GM18873 (cell line): Measurements from ENCODE around the gene GYPB.
"Not testable (repeated sequence)": the region's sequence is repeated elsewhere in the genome, so short reads cannot be mapped to it uniquely, and the experiment has no call there.

Experiments used
- ATAC-seq: cut with Tn5 transposase; IDR thresholded peaks from one replicate; pipeline ENCODE4 v1.9.1; 2021; ENCODE audit warnings: mild to moderate bottlenecking, moderate library complexity, moderate number of reproducible peaks; ENCODE audit not compliant: unreplicated experiment, low FRiP score

GYPB gene

DNA sequence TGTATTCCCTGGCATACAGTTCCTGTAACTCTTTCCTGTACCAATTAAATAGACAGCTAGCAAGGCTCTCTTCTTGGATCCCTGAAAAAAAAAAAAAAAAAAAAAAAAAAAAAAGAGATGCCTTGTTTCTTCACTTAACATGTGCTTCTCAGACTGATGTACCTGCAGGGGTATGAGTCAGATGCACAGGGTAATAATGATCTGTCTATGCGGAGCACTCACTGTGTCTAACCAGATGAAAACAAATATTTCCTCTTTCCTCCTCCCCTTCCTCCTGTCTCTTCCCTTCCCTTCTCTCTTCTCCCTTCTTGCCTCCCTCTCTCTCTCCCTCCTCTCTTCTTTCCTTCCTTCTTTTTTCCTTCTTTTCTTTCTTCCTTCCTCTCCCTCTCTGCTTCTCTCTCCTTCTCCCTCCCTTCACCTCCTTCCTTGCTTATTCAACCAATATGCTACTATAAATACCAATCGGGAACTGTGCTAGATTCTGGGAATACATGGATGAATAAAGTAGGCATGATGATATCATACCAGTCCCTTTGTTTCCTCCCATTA lies 3.0 kb downstream of the GYPB start:
- not testable (repeated sequence) for ATAC-seq

DNA sequence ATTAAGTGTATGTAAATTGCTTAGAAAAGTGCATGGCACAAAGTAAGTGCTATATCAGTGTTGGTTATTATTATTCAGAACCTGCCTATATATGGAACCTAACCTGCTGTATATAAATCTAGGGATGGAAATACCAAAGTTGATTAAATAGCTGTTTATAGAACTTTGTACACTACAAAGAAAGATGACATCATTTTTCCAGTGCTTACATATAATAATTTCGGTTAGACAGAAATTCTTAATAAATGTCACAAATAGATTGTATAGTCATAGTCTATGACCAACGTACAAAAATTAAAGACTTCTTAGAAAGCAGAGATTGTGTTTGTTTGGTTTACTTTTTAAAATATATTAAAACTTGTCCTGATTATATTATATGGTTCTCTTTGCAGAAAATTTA lies 4.4 kb downstream of the GYPB start:
- ATAC-seq = no peak

DNA sequence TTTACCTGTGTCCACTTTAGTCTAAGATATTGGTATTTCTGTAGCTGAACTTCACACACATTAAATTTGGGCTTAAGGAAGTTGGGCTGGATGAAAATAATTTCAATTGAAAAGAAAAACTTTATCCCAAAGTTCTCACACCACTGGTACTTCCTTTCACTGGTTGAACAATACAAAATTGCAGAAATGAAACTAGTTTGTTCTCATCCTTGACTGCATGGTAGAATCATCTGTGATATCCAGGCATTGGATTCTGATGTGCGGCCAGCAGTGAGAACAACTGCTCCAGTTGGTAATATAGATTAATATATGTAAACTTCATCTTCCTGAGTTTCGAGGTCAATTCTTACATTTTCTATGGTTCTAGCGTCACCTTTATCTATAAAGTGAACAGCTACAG lies 10.6 kb downstream of the GYPB start:
- not testable (repeated sequence) for ATAC-seq

DNA sequence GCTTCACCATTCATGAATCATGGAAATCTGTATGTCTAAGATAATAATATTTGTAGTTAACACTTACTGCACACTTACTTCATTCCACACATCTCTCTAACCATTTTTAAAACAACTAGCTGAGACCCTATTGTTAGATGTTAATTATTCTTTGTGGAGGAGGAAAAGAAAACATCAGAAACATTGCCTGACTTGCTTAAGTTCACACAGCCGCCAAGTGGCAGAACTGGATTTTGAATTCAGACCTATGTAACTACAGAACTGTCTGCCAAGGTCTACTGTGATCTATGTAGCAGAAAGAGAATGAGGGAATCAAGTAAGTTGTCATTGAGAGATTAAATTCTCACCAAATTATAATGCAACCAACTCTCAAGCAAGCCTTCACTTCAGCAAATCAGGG lies 11.2 kb downstream of the GYPB start:
- not testable (repeated sequence) for ATAC-seq

DNA sequence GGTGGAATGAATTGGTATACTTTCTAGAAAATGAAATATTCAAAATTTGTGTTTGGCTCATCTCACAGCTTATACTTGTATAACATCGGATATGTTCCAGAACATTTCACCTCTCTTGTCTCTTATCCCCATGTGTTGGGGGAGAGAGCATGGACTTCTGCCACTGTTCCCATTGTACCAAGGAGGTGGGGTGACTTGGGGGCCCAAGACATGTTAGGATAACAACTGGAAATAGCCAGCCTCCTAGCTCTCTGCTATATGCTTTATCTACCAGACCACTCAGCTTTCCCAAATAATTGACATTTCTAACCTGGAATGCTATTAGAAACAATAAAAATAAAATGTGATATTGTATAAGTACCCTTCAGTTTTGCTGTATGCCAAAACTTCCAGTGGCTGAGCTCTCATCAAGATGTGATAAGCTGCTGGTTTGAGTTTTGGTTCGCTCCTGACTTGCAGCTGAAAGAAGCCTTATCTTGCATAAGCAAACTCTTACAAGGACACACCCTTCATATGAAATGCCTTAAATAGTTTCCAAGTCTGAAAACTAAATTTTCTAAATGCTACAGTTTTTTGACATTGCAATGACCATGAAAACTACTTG lies 12.9 kb downstream of the GYPB start:
- ATAC-seq = not testable (repeated sequence)

DNA sequence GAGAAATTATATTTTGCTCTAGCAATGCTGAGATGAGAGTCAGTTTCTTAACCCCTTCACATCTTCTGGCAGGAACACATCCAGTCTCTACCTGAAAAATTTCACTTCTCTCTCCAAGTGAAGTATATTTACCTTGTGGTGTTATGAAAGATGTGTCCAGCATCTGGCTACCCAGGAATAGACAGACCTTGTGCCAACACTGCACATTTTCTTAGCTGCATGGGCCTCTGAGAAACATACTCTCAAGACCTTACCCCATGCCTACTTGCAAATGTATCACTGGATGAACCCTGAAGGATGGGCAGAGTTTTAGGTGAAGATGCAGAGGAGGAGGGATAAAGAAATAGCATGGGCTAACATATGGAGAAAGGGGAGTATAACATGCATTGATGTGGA lies 13.6 kb downstream of the GYPB start:
- ATAC-seq = not testable (repeated sequence)

DNA sequence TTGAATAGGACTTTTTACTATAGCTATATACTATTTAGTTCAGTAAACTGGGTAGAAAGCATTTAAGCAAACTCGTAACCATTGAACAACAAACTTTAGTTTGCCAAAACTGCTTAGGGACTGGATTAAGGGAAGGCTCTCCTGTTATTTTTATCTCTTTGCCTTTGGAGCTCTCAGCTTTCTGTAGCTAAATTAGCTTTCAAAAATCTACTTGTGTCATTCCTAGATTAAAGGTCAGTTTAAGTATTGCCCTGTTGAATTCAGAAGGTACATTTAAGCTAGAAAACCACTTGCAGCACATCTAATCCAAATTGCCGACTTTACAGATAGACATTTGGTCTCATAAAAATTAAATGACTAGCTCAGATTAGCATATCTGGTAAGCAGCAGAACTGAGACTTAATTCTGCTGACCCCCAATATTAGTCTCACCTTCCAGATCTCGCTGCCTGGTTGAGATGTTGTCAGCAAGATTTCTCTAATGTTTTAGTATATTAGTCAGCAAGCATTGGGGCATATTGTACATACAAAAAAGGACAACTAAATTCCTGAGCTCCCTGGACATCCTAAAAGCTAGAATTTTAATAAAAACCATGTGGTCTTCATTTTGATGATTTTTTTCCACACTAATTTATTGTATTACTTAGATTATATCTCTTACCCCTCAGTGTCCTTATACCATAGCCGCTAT lies 14.2 kb downstream of the GYPB start:
- ATAC-seq = not testable (repeated sequence)

DNA sequence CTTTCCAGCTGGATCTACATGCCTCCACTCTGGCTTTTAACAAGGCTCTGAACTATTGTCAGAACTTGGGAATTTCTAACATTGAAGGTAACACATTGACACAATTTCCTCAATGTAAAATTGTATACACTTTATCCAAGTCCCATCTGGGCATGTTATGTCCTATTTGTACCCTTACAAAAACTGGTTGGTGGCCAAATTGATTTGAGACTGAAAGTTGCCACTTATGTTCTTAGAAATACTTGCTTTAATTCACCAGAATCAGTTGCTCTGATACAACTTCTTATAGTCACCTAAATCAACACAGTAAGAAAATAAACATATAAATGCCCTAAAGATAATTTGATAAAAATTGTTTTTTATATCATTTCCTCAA lies 15.3 kb downstream of the GYPB start:
- ATAC-seq = not testable (repeated sequence)

DNA sequence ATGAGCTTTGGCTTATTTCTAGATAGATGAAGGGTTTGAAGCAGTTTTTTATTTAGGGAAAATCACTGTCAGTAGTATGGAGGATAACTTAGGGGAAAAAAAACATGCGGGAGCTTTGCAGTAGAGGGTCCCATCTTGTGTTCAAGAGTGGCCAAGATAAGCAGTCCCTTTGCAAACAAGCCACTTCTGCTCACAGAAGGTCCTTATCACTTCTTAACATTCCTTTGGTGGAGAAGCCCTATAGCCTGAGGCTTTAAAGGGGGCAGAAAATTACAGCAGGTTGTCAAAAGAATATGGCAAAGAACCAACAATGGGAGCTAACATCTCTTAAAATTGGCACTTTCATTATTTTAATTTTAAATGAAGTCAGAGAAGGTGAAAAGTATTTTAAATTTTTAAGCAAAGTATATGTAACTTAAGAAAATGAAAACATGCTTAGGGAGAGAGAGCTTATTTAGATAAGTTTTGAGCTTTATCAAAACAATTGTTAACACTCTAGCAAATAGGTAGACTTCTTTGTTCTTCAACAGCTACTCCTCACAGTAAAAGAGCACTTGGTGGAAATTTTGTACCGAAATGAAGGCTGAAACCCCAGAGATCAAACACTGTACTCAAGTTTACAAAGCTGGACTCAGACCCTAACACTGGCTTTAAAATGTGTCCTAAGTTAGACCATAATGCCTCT lies 15.8 kb downstream of the GYPB start:
- ATAC-seq = not testable (repeated sequence)

DNA sequence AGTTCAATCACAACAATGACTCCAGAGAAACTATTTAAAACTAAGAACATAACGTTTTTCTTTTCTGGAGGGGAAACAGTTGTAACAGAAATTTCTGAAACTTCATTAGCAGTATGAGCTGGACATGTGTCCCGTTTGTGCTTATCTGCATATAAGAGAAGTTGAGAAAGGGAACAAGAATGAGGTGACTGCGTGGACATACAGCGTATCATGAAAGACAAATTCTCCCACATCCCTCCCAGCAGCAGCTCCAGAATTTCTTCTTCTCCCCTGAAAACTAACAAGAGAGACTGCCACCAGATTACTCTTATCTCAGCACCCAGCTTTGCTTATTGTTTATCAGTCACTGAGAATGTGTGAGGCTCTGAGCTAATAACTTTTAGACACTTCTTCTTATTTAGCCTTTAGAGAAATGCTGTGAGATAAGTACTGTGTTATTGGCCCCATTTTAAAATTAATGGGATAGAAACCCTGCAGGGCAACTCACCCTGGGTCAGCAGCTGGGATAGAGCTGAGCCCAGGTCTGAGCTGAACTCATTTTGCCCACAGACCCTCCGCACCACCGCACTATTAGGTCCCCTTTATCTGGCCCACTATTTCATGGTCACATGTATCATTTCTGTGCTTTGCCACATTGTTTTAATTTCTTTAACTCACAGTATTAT lies 18.7 kb downstream of the GYPB start:
- ATAC-seq = not testable (repeated sequence)

DNA sequence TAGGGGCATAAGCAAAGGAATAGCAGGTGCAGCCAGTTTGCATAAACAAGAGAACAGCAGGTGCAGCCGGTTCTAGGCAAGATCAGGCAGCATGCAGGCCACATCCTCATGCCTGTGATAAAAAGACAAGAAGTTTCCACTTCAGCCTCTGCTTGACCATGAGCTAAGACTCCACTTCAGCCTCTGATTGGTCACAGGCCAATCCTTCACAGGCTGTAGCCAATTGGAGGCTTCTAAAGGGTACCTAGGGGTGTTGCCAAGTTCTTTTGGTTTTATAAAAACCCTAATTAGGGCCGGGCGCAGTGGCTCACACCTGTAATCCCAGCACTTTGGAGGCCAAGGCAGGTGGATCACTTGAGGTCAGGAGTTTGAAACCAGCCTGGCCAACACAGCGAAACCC lies 23.0 kb downstream of the GYPB start:
- ATAC-seq = not testable (repeated sequence)

DNA sequence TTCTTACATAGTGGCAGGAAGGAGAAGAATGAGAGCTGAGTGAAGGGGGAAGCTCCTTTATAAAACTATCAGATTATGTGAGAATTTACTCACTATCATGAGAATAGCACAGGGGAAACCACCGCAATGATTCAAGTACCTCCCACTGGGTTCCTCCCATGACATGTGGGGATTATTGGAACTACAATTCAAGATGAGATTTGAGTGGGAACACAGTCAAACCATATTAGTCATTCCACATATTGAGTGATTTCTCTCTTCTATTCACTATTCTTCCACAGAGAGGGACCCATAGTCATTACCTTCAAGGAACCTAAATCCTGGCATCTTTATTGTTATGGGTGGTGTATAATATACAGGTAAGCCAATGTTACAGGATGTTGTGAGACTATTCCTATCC lies 27.4 kb downstream of the GYPB start:
- ATAC-seq = not testable (repeated sequence)

DNA sequence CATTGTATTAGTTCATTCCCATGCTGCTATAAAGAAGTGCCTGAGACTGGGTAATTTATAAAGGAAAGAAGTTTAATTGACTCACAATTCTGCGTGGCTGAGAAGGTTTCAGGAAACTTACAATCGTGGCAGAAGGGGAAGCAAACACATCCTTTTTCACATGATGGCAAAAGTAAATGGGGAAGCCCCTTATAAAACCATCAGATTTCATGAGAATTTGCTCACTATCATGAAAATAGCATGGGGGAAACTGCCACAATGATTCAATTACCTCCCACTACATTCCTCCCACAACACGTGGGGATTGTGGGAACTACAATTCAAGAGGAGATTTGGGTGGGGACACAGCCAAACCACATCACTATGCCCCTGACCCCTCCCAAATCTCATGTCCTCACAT lies 28.5 kb downstream of the GYPB start:
- not testable (repeated sequence) for ATAC-seq

DNA sequence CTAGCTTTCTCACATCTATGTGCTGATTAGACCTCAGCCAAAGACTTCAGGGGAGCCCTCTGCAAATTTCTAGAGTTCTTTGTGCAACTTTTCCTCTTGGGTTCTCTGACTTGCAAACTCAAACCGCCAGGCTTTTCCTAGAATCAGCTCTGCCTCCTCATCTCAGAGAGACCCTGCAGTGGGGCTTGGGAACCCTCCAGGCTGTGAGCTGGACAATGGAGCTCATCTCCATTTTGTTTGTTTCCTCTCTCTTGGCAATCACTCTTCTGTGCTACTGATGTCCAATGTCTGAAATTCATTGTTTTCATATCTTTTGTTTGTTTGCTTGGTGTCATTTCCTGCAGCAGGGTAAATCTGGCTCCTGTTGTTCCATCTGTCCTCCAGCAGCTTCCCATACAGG lies 33.0 kb downstream of the GYPB start:
- no peak for ATAC-seq

DNA sequence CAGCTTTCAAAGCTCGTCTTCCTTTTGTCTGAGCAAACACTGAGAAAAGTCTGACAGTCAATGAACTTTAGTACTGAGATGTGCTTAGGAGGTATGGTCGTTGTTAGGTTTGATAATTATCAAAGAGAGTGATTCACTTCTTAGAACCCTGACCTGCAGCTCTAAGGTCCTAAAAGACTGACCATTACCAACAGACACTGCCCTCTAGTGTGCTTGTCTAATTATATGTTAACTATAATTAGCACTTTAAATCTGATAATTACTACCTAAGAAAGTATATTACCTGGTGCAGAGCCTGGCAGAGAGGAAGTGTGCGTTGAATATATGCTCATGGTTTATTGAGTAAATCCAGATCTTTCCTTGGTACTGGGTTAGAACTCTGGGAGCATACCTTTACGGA lies 38.4 kb downstream of the GYPB start:
- not testable (repeated sequence) for ATAC-seq

DNA sequence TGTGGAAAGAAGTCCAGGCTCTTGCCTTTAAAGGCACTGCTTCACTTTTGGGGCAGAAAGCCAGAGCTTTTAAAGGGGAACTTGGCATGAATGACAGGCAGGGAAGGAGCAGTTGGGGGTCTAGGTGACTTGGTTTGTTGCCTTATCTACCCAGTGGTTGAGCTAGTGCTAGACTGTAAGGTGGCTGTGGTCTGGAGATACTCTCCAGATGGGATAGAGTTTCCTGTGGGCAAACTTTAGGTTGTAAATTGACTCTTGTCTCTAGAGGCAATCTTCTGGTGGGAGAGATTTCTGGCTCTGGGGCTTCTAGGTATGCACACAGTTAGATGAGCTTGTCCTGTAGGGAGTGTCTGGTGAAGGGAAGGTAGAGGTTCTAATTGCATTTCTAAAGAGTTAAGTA lies 43.7 kb downstream of the GYPB start:
- ATAC-seq = not testable (repeated sequence)

DNA sequence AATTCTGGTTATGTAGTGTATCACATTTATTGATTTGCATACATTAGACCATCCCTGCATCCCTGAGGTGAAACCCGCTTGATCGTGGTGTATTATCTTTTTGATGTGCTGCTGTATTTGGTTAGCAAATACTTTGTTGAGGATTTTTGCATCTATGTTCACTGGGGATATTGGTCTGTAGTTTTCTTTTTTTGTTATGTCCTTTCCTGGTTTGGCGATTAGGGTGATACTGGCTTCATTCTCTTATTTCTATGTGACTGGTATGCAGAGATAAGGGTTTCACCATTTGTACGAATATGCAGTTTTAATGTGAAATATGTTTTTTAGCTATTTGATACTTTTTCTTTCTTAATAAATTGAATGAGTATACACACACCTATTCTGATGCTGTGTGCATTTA lies 45.2 kb downstream of the GYPB start:
- ATAC-seq = not testable (repeated sequence)

DNA sequence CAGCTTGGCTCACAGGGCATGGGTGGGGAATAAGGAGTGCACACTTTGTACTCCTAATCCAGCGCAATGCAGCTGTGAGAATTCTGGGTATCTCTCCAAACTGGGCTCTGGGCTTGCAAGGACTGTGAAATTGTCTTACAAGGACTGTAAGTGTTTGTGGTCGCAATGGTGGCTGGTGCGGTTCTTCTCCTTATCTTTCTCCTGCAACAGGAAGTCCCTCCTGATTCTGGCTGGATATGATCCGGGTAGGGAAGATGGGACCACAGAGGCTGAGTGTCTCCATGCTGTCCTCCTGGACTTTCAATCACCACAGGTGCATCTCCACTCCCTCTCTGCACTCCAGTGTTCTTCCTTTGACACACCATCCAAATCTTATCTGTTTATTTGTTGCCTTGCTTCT lies 58.1 kb downstream of the GYPB start:
- ATAC-seq = no peak

DNA sequence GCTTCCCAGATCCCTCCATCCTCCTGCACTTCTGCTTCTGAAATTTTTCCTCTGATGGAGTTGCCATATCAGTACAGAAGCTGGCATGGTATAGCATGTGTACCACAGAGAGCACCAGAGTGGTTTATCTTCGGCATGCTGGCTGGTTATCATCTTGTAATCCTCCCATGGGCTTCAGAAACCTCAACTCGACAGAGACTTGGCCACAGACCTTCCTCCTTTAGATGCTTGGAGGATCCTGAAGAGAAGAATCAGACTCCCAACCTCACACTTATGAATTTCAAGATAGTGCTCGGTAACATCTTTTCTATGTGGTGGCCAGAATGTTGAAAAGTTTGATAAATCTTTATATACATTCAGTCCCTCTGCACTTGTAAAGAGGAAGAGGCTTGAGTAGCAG lies 63.9 kb downstream of the GYPB start:
- ATAC-seq = not testable (repeated sequence)

DNA sequence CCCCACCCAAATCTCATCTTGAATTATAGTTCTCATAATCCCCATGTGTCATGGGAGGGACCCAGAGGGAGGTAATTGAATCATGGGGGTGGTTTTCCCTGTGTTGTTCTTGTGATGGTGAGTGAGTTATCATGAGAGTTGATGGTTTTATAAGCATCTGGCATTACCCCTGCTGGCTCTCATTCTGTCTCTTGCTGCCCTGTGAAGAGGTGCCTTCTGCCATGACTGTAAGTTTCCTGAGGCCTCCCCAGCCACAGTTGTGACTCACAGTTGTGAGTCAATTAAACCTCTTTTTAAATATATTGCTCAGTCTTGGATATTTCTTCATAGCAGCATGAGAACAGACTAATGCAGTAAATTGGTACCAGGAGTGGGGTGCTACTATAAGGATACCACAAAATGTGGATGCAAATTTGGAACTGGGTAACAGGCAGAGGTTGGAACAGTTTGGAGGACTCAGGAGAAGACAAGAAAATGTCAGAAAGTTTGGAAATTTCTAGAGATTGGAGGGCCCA lies 67.7 kb downstream of the GYPB start:
- not testable (repeated sequence) for ATAC-seq

DNA sequence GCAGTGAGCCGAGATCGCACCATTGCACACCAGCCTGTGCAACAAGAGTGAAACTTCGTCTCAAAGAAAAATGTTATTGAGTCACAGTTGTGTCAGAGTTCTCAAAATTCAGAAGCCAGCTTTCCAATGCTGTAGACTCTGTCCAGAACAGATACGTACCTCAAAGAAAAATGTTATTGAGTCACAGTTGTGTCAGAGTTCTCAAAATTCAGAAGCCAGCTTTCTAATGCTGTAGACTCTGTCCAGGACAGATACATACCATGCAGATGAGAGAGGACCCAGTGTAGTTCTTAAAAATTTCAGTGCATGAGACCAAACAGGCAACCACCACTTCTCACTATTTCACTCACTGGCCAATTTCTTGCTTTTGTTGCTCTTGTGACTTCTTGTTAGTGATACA lies 68.2 kb downstream of the GYPB start:
- ATAC-seq = not testable (repeated sequence)
